ENCODE results near the gene GH1. TPM values are rescaled to one million over a fixed set of nuclear protein-coding genes. Genes with fewer than 3 reads are reported as not detected.
"Not testable (repeated sequence)": the region's sequence is repeated elsewhere in the genome, so short reads cannot be mapped to it uniquely, and the experiment has no call there.

Gene GH1
- total RNA-seq, 3 donors from 2014 or later = not detected

- H3K9me3 ChIP-seq = no peaks in the 10 kb centered on the region
- intact Hi-C loops (cut with DNase I; ENCODE audit: low total_unique reads) = no loop called here
- H3K4me3 ChIP-seq = no peak overlapping the region
- H3K4me1 ChIP-seq = no peaks in the 10 kb centered on the region
- no peak for DNase-seq (ENCODE audit: low spot score in 2 of 2)
- no peak overlapping the region for H3K27ac ChIP-seq
- H3K27me3 ChIP-seq = no peaks in the 10 kb centered on the region
- H3K36me3 ChIP-seq = no peaks in the 10 kb centered on the region
- TF ChIP-seq POLR2A (IDR thresholded peaks at IDR 0.05) (no peak), CTCF (IDR thresholded peaks at IDR 0.05) (no peak), POLR2AphosphoS5 (IDR thresholded peaks at IDR 0.05) (no peak)
Measured at GRCh38 chr17:63926164-63926563, 7.5 kb upstream of the GH1 start.

- intact Hi-C loops (cut with DNase I; ENCODE audit: low total_unique reads) = no loop called here
- Histone ChIP-seq H3K27ac (no peak overlapping the region), H3K9me3 (no peaks in the 10 kb centered on the region), H3K27me3 (no peaks in the 10 kb centered on the region), H3K36me3 (no peaks in the 10 kb centered on the region), H3K4me1 (no peaks in the 10 kb centered on the region), H3K4me3 (no peak overlapping the region)
- TF ChIP-seq POLR2AphosphoS5 (IDR thresholded peaks at IDR 0.05) (no peak), CTCF (IDR thresholded peaks at IDR 0.05) (no peak), POLR2A (IDR thresholded peaks at IDR 0.05) (no peak)
- no peak for DNase-seq (ENCODE audit: low spot score in 2 of 2)
Measured at GRCh38 chr17:63925615-63926014, 7.0 kb upstream of the GH1 start.

GRCh38 chr17:63922402-63922801 is 3.8 kb upstream of the GH1 start:
- DNase-seq (ENCODE audit: low spot score in 2 of 2); intact Hi-C loops (cut with DNase I; ENCODE audit: low total_unique reads); H3K4me3 ChIP-seq; H3K4me1 ChIP-seq; H3K36me3 ChIP-seq; H3K9me3 ChIP-seq; H3K27me3 ChIP-seq; H3K27ac ChIP-seq: not testable (repeated sequence)

GRCh38 chr17:63920779-63921178 is 2.1 kb upstream of the GH1 start:
- H3K27me3 ChIP-seq; H3K27ac ChIP-seq; H3K4me3 ChIP-seq; H3K36me3 ChIP-seq; H3K4me1 ChIP-seq; DNase-seq (ENCODE audit: low spot score in 2 of 2); intact Hi-C loops (cut with DNase I; ENCODE audit: low total_unique reads); H3K9me3 ChIP-seq: not testable (repeated sequence)

GRCh38 chr17:63920050-63920449 is 1.4 kb upstream of the GH1 start:
- H3K36me3 ChIP-seq; H3K27me3 ChIP-seq; H3K4me3 ChIP-seq; H3K4me1 ChIP-seq; DNase-seq (ENCODE audit: low spot score in 2 of 2); H3K27ac ChIP-seq; intact Hi-C loops (cut with DNase I; ENCODE audit: low total_unique reads); H3K9me3 ChIP-seq: not testable (repeated sequence)

GRCh38 chr17:63919311-63919723 is 678 bp upstream of the GH1 start:
- no peaks in the 10 kb centered on the region for H3K9me3 ChIP-seq
- H3K27me3 ChIP-seq = no peaks in the 10 kb centered on the region
- H3K4me3 ChIP-seq = no peak overlapping the region
- no peaks in the 10 kb centered on the region for H3K36me3 ChIP-seq
- no peaks in the 10 kb centered on the region for H3K4me1 ChIP-seq
- intact Hi-C loops (cut with DNase I; ENCODE audit: low total_unique reads) = loop anchor here (5.0 kb wide), 1 partner anchor 778 kb away; no protein-coding TSS in a partner anchor
- peak in 1 of 2 donors; percentile 43 for DNase-seq (ENCODE audit: low spot score in 2 of 2)
- no peak for TF ChIP-seq POLR2AphosphoS5 (IDR thresholded peaks at IDR 0.05)
- TF ChIP-seq CTCF (IDR thresholded peaks at IDR 0.05) = peak; percentile 80 to 94 (median 93)
- no peak for TF ChIP-seq POLR2A (IDR thresholded peaks at IDR 0.05)
- no peak overlapping the region for H3K27ac ChIP-seq

- no peak overlapping the region for H3K4me3 ChIP-seq
- H3K27me3 ChIP-seq = no peaks in the 10 kb centered on the region
- no peaks in the 10 kb centered on the region for H3K36me3 ChIP-seq
- DNase-seq (ENCODE audit: low spot score in 2 of 2) = no peak
- H3K27ac ChIP-seq = no peak overlapping the region
- H3K4me1 ChIP-seq = no peaks in the 10 kb centered on the region
- TF ChIP-seq CTCF (IDR thresholded peaks at IDR 0.05) (no peak), POLR2A (IDR thresholded peaks at IDR 0.05) (no peak), POLR2AphosphoS5 (IDR thresholded peaks at IDR 0.05) (no peak)
- intact Hi-C loops (cut with DNase I; ENCODE audit: low total_unique reads) = loop anchor here (5.0 kb wide), 1 partner anchor 779 kb away; no protein-coding TSS in a partner anchor
- H3K9me3 ChIP-seq = no peaks in the 10 kb centered on the region
Measured at GRCh38 chr17:63918305-63918704, 334 bp downstream of the GH1 start.
